MM.1S (cell line): ENCODE data around the gene MED13L.

Experiments
- DNase-seq: peaks from one replicate; pipeline ENCODE4 v3.0.0-alpha.2; 2015
- H2AFZ ChIP-seq: fragments of 300-600 bp; sonication (generic); 2 replicates; pipeline ENCODE4 v1.6.0; 2016; ENCODE audit warnings: antibody characterized with exemption, low read length
- H3F3A ChIP-seq: fragments of 300-600 bp; sonication (generic); 2 replicates; pipeline ENCODE4 v1.6.1; 2016; ENCODE audit warnings: mild to moderate bottlenecking, antibody characterized with exemption, low read length, moderate library complexity, mixed read lengths; ENCODE audit not compliant: insufficient read depth
- H3K27ac ChIP-seq: fragments of 300-600 bp; sonication (generic); 2 replicates; pipeline ENCODE4 v1.5.1; 2016; ENCODE audit warnings: mild to moderate bottlenecking, low read length
- H3K27me3 ChIP-seq: fragments of 300-600 bp; sonication (generic); replicated peaks from 2 replicates; pipeline ENCODE4 v1.6.0; 2016; ENCODE audit warnings: low read length; ENCODE audit not compliant: insufficient read depth
- H3K36me3 ChIP-seq: fragments of 300-600 bp; sonication (generic); replicated peaks from 2 replicates; pipeline ENCODE4 v1.6.1; 2016; ENCODE audit warnings: mild to moderate bottlenecking, low read length, mixed read lengths; ENCODE audit not compliant: insufficient read depth
- H3K4me1 ChIP-seq: fragments of 300-600 bp; sonication (generic); 2 replicates; pipeline ENCODE4 v1.6.1; 2016; ENCODE audit warnings: low read length, mixed read lengths
- H3K4me2 ChIP-seq: fragments of 300-600 bp; sonication (generic); 2 replicates; pipeline ENCODE4 v1.6.0; 2016; ENCODE audit warnings: low read depth, low read length
- H3K4me3 ChIP-seq: fragments of 300-600 bp; sonication (generic); 2 replicates; pipeline ENCODE4 v1.5.1; 2016; ENCODE audit warnings: low read length, mixed read lengths
- H3K79me2 ChIP-seq: fragments of 300-600 bp; sonication (generic); 2 replicates; pipeline ENCODE4 v1.6.1; 2016; ENCODE audit warnings: mixed run types, low read length, mixed read lengths
- H3K9ac ChIP-seq: fragments of 300-600 bp; sonication (generic); 2 replicates; pipeline ENCODE4 v1.6.1; 2016; ENCODE audit warnings: low read length, mixed read lengths
- H3K9me2 ChIP-seq: fragments of 300-600 bp; sonication (generic); replicated peaks from 2 replicates; pipeline ENCODE4 v1.6.1; 2016; ENCODE audit warnings: mild to moderate bottlenecking, low read length, mixed read lengths; ENCODE audit not compliant: insufficient read depth
- H3K9me3 ChIP-seq: fragments of 300-600 bp; sonication (generic); replicated peaks from 2 replicates; pipeline ENCODE4 v1.6.1; 2016; ENCODE audit warnings: mild to moderate bottlenecking, low read length, mixed read lengths; ENCODE audit not compliant: insufficient read depth
- H4K20me1 ChIP-seq: fragments of 300-600 bp; sonication (generic); 2 replicates; pipeline ENCODE4 v1.6.1; 2016; ENCODE audit warnings: mild to moderate bottlenecking, low read length, moderate library complexity, mixed read lengths; ENCODE audit not compliant: insufficient read depth
- EZH2 ChIP-seq: fragments of 300-600 bp; sonication (generic); optimal IDR thresholded peaks from 2 replicates; pipeline ENCODE3; 2017; ENCODE audit warnings: low read depth, mild to moderate bottlenecking, antibody characterized with exemption, low read length, mixed read lengths
- EZH2phosphoT487 ChIP-seq: fragments of 300-600 bp; sonication (generic); IDR thresholded peaks from 2 replicates; pipeline ENCODE4 v1.6.1; 2018; ENCODE audit warnings: antibody characterized with exemption, low read length
- TF ChIP-seq, protein P1 (sequence below): fragments of 300-600 bp; sonication (generic); IDR thresholded peaks from 2 replicates; pipeline ENCODE4 v1.5.1; 2016; ENCODE audit warnings: antibody characterized with exemption, low read length, mixed read lengths

The MED13L gene

DNA sequence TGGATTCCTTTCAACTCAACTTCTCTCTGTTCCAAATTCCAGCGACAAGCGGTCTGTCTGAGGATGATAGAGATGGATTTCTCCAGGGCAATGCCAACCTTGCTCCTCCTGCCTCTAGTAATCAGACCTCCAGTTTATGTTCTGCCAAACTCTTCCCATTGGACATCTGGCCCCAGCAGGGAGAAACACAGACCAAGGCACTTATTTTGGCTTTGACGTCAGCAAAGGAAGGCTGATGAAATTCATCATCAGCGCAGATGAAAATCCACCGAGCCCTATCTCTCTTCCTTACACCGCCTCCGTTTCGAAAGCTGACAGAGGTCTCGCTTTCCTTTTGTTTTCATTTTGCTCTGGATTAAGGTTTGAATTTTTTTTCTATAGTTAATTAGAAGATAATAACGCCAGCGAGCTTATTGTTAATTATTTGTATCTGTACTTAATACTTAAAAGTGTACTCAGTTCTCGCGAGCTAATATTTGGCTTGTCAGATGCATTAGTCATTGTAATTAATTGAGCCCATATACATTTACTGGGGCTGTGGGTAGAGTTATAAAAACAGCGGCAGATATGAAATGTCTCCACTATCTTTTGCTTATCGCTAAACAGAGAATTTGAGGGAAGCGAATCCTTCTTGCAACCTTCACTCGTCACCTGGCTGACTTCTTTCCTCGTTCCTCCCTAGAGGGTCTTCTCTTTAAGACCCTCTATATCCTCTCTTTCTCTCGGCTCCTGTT, 35.9 kb upstream of the MED13L start:
- no peak overlapping the region for H3K27ac ChIP-seq
- no peaks in the 10 kb centered on the region for H3F3A ChIP-seq
- no peaks in the 10 kb centered on the region for H3K27me3 ChIP-seq
- H4K20me1 ChIP-seq: no peaks in the 10 kb centered on the region
- no peaks in the 10 kb centered on the region for H3K9me2 ChIP-seq
- no peak overlapping the region for H3K9ac ChIP-seq
- H3K4me3 ChIP-seq: no peak overlapping the region
- H3K9me3 ChIP-seq: no peaks in the 10 kb centered on the region
- no peak overlapping the region for H2AFZ ChIP-seq
- H3K79me2 ChIP-seq: no peaks in the 10 kb centered on the region
- no peak for DNase-seq
- TF ChIP-seq EZH2phosphoT487 (no peak), EZH2 (no peak)
- TF ChIP-seq, protein P1, sequence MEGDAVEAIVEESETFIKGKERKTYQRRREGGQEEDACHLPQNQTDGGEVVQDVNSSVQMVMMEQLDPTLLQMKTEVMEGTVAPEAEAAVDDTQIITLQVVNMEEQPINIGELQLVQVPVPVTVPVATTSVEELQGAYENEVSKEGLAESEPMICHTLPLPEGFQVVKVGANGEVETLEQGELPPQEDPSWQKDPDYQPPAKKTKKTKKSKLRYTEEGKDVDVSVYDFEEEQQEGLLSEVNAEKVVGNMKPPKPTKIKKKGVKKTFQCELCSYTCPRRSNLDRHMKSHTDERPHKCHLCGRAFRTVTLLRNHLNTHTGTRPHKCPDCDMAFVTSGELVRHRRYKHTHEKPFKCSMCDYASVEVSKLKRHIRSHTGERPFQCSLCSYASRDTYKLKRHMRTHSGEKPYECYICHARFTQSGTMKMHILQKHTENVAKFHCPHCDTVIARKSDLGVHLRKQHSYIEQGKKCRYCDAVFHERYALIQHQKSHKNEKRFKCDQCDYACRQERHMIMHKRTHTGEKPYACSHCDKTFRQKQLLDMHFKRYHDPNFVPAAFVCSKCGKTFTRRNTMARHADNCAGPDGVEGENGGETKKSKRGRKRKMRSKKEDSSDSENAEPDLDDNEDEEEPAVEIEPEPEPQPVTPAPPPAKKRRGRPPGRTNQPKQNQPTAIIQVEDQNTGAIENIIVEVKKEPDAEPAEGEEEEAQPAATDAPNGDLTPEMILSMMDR: no peak
- H3K4me1 ChIP-seq: 0 out of 2 replicates have a peak, but pooled peaks cover 7% of the 10 kb centered on the region
- no peaks in the 10 kb centered on the region for H3K36me3 ChIP-seq
- no peak overlapping the region for H3K4me2 ChIP-seq

DNA sequence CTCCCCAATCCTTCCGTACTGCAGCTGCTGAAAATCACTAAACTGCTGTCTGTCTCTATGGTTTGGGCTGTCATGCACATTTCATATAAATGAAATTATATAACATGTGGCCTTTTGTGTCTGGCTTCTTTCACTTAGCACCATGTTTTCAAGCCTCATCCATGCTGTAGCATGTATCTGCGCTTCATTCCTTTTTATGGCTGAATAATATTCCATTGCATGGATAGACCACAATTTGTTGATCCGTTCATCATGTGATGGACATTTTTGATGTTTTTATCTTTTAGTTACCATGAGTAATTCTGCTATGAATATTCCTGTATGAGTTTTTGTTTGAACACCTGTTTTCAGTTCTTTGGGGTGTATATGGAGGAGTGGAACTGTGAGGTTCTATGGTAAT, 32.6 kb upstream of the MED13L start:
- H3K9me2 ChIP-seq: no peaks in the 10 kb centered on the region
- H3K4me2 ChIP-seq: no peak overlapping the region
- no peak overlapping the region for H3K4me3 ChIP-seq
- no peaks in the 10 kb centered on the region for H3K79me2 ChIP-seq
- H3K9ac ChIP-seq: no peak overlapping the region
- no peaks in the 10 kb centered on the region for H3K9me3 ChIP-seq
- no peaks in the 10 kb centered on the region for H3K36me3 ChIP-seq
- no peaks in the 10 kb centered on the region for H3K27me3 ChIP-seq
- no peak for TF ChIP-seq EZH2phosphoT487
- TF ChIP-seq, protein P1: no peak
- no peak for TF ChIP-seq EZH2
- no peak overlapping the region for H2AFZ ChIP-seq
- no peak overlapping the region for H3K27ac ChIP-seq
- no peaks in the 10 kb centered on the region for H3F3A ChIP-seq
- no peaks in the 10 kb centered on the region for H4K20me1 ChIP-seq
- DNase-seq: no peak
- no peaks in the 10 kb centered on the region for H3K4me1 ChIP-seq

DNA sequence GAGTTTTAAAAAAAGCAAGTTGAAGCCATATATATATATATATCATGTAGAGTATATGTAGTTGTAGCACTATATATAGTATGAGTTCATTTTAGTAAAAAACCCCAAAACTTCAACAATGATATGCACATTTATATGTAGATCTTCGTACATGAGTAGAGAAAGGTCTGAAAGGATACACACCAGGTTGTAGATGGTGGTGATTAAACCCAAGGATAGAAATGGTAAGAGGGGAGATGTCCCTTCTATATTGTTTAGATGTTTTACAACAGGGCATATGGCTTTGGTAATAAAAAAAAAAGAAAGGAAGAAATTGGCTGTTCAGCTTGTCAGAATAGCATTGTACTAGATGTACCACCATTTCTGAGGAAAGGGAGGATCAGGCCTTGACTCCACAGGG, 31.9 kb upstream of the MED13L start:
- Histone ChIP-seq H3K79me2 (no peaks in the 10 kb centered on the region), H3K27me3 (no peaks in the 10 kb centered on the region), H3K4me1 (no peaks in the 10 kb centered on the region), H3K27ac (no peak overlapping the region), H3F3A (no peaks in the 10 kb centered on the region), H4K20me1 (no peaks in the 10 kb centered on the region), H2AFZ (no peak overlapping the region), H3K4me2 (no peak overlapping the region), H3K9ac (no peak overlapping the region), H3K9me2 (no peaks in the 10 kb centered on the region), H3K36me3 (no peaks in the 10 kb centered on the region), H3K4me3 (no peak overlapping the region), H3K9me3 (no peaks in the 10 kb centered on the region)
- no peak for DNase-seq
- TF ChIP-seq EZH2phosphoT487: no peak
- TF ChIP-seq, protein P1: no peak
- TF ChIP-seq EZH2: no peak
